HG02678 (cell line): ENCODE data around the gene KDM6A.

Source experiments
- ATAC-seq: cut with Tn5 transposase; IDR thresholded peaks from one replicate; pipeline ENCODE4 v1.9.1; 2021; ENCODE audit warnings: mild to moderate bottlenecking, moderate library complexity; ENCODE audit not compliant: unreplicated experiment

KDM6A gene

DNA sequence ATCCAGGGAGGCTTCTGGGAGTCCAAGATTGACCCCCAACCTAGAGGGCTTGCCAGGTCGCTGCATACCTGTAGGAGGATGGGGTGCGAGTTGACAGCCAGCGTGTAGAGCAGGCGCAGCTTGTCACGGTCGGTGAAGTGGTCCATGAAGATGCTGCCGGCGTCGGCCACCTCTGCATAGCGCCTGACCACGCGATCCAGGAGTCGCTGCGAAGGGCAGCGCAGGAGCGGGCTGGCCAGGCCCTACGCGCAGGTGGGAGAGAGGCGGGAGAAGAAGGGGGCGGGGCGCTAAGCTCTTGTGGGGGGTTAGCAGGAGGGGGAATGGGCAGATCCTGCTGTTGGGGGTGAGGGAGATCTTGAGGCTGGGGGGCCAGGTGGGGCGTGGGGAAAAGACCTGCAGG is 284.7 kb downstream of the KDM6A start:
- no peak for ATAC-seq
